ENCODE results near the gene COQ10A. TPM values are rescaled to one million over a fixed set of nuclear protein-coding genes. Genes with fewer than 3 reads are reported as not detected.

The COQ10A gene
- total and polyA plus RNA-seq, 9 of the 15 experiments (the other 6 are each of a cell fraction or from before 2014, with no cell fraction given): 3.1 to 26.4 (median 12.7) TPM

DNA sequence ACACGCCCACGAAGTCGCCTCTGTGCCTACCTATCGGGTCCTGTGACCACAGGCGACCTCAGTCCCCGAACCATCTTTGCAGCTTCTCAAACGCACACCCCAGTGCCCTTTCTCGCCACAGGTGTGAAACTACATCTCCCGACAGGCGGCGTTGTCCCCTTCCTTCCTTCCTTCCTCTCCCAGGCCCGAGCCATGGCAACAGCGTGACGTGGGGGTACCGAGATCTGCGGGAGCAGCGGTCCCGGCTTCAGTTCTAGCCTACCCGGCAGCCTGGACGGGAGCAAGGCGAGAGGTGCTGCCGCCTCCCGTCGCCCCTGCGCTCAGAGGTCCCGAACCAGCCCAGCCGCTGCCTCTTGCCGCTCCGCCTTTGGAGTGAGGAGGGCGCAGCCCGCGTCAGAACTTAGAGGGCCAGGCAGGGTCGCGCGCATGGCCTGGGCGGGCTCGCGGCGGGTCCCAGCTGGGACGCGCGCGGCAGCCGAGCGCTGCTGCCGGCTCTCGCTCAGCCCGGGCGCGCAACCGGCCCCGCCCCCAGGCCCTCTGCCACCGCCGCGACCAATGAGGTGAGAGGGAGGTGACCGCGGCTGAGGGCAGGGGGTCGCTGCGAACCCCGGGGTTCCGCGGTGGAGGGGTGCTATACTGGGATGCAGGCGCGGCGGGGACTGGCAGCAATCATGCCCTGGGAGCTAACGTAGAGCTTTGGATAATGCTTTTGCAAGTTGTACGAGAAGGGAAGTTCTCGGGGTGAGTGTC, at the start of gene COQ10A (continued):
- TF ChIP-seq ZNF408 (CRISPR knock-in tag; IDR thresholded peaks at IDR 0.05; ENCODE audit: low read depth): no peak
- no peak for TF ChIP-seq FOXK1 (CRISPR knock-in tag; IDR thresholded peaks at IDR 0.05; ENCODE audit: borderline replicate concordance)
- TF ChIP-seq MBD2 (IDR thresholded peaks at IDR 0.05; ENCODE audit: borderline replicate concordance, low read depth): peak; percentile 41; the same call in 1 of the 2 replicates
- TF ChIP-seq ZNF12 (CRISPR knock-in tag; IDR thresholded peaks at IDR 0.05): no peak
- TF ChIP-seq EP400 (IDR thresholded peaks at IDR 0.05): peak; percentile 86
- TF ChIP-seq ZNF717 (CRISPR knock-in tag; IDR thresholded peaks at IDR 0.05): no peak
- TF ChIP-seq YBX1 (IDR thresholded peaks at IDR 0.05): no peak
- TF ChIP-seq, protein P1, sequence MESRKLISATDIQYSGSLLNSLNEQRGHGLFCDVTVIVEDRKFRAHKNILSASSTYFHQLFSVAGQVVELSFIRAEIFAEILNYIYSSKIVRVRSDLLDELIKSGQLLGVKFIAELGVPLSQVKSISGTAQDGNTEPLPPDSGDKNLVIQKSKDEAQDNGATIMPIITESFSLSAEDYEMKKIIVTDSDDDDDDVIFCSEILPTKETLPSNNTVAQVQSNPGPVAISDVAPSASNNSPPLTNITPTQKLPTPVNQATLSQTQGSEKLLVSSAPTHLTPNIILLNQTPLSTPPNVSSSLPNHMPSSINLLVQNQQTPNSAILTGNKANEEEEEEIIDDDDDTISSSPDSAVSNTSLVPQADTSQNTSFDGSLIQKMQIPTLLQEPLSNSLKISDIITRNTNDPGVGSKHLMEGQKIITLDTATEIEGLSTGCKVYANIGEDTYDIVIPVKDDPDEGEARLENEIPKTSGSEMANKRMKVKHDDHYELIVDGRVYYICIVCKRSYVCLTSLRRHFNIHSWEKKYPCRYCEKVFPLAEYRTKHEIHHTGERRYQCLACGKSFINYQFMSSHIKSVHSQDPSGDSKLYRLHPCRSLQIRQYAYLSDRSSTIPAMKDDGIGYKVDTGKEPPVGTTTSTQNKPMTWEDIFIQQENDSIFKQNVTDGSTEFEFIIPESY (CRISPR knock-in tag; IDR thresholded peaks at IDR 0.05): no peak; the same call in 1 of the 2 replicates
- TF ChIP-seq NR3C1 (CRISPR knock-in tag; IDR thresholded peaks at IDR 0.05): no peak
- no peak; a peak in 1 of 4 replicates for TF ChIP-seq ZNF639 (CRISPR knock-in tag; conservative IDR thresholded peaks at IDR 0.05 in 1 of 2, IDR thresholded peaks at IDR 0.05 in 1 of 2)
- TF ChIP-seq PBX2 (CRISPR knock-in tag; IDR thresholded peaks at IDR 0.05; ENCODE audit: low read depth): no peak
- TF ChIP-seq PBX2 (tag; conservative IDR thresholded peaks at IDR 0.05; ENCODE audit: low read depth): no peak
- TF ChIP-seq NBN (IDR thresholded peaks at IDR 0.05; ENCODE audit: low read depth): peak; percentile 74; the same call in 1 of the 2 replicates
- TF ChIP-seq ZNF217 (CRISPR knock-in tag; IDR thresholded peaks at IDR 0.05): no peak
- TF ChIP-seq FOXK2 (conservative IDR thresholded peaks at IDR 0.05 in 1 of 2, IDR thresholded peaks at IDR 0.05 in 1 of 2; ENCODE audit: low read depth in 2 of 2): peak; percentile 66 to 70; a peak in 2 of 4 replicates
- TF ChIP-seq ZFP1 (CRISPR knock-in tag; IDR thresholded peaks at IDR 0.05): no peak
- TF ChIP-seq PRDM10 (IDR thresholded peaks at IDR 0.05; ENCODE audit: partially characterized antibody): peak; percentile 68

Measured in K562 (cell line).